Measurements from ENCODE around the gene EFNB1.

EFNB1 gene

GRCh38 chrX:68824565-68825125, 4.2 kb upstream of the EFNB1 start:
- CTCF ChIA-PET: interaction anchor here (1.5 kb wide), 1 partner anchor 563 kb away, joined by 3 read pairs; no protein-coding TSS in a partner anchor
- DNase-seq (ENCODE audit: extremely low spot score): no peak
- TF ChIP-seq HDGF (IDR thresholded peaks at IDR 0.05; ENCODE audit: borderline replicate concordance) (no peak), LEF1 (IDR thresholded peaks at IDR 0.05; ENCODE audit: borderline replicate concordance) (no peak), FOXK2 (IDR thresholded peaks at IDR 0.05) (no peak), FOXA1 (IDR thresholded peaks at IDR 0.05) (no peak), SP1 (IDR thresholded peaks at IDR 0.05) (no peak), ARNT (IDR thresholded peaks at IDR 0.05) (no peak), NFRKB (IDR thresholded peaks at IDR 0.05) (no peak), FOXM1 (IDR thresholded peaks at IDR 0.05; ENCODE audit: borderline replicate concordance) (no peak), TARDBP (IDR thresholded peaks at IDR 0.05) (no peak), L3MBTL2 (conservative IDR thresholded peaks at IDR 0.05) (no peak), ZNF384 (IDR thresholded peaks at IDR 0.05) (no peak)
- POLR2A ChIA-PET: no interaction called here

DNA sequence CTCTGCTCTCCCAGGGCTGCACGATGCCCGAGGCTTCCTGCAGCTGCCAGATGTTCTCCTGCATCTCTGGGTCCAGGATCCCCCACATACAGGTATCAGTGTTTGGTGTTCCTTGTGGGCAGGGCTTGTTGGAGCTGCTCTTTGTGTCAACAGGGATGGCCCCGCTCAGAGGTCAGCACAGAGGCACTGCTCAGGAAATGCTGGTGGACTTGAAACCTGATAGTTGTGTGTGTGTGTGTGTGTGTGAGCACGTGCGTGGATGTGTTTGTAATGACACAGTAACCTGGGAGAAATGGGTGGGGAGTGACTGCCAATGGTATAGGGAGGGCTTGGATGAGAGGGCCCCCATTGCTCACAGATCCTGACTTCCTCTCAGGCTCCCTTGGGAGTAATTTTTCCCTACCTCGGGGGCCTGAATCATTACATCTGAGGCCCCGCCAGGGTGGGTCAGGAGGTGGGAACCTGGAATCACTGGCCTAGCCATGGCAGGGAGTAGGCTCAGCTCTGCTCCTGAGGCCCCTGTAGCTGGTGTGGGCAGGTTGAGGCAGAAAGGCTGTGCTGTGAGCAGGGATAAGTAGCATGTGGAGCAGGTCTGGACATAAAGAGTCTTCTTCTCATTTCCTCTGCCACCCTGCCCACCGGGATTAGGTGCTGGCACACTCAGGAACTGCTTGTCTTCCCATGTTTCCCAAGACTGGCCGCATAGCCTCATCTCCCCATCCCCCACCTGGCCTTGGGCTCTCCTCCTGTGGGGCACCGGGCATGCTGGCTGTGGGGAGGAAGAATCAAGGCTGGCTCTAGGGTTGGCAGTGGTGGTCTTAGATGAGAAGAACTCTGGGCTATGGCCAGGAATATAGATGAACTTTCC, 2.5 kb upstream of the EFNB1 start:
- TF ChIP-seq SP1 (IDR thresholded peaks at IDR 0.05) (no peak), FOXK2 (IDR thresholded peaks at IDR 0.05) (no peak), LEF1 (IDR thresholded peaks at IDR 0.05; ENCODE audit: borderline replicate concordance) (no peak), HDGF (IDR thresholded peaks at IDR 0.05; ENCODE audit: borderline replicate concordance) (no peak), NFRKB (IDR thresholded peaks at IDR 0.05) (no peak), BHLHE40 (IDR thresholded peaks at IDR 0.05; ENCODE audit: borderline replicate concordance) (no peak), ELF4 (IDR thresholded peaks at IDR 0.05) (no peak), ZNF384 (IDR thresholded peaks at IDR 0.05) (no peak), TARDBP (IDR thresholded peaks at IDR 0.05) (no peak), CTBP1 (IDR thresholded peaks at IDR 0.05; ENCODE audit: borderline replicate concordance) (no peak), FOXA1 (IDR thresholded peaks at IDR 0.05) (no peak), FOXM1 (IDR thresholded peaks at IDR 0.05; ENCODE audit: borderline replicate concordance) (no peak), L3MBTL2 (conservative IDR thresholded peaks at IDR 0.05) (no peak), SUZ12 (IDR thresholded peaks at IDR 0.05) (no peak), ARNT (IDR thresholded peaks at IDR 0.05) (no peak)
- TF ChIP-seq, protein P1, sequence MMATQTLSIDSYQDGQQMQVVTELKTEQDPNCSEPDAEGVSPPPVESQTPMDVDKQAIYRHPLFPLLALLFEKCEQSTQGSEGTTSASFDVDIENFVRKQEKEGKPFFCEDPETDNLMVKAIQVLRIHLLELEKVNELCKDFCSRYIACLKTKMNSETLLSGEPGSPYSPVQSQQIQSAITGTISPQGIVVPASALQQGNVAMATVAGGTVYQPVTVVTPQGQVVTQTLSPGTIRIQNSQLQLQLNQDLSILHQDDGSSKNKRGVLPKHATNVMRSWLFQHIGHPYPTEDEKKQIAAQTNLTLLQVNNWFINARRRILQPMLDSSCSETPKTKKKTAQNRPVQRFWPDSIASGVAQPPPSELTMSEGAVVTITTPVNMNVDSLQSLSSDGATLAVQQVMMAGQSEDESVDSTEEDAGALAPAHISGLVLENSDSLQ (IDR thresholded peaks at IDR 0.05): no peak
- POLR2A ChIA-PET: no interaction called here
- DNase-seq (ENCODE audit: extremely low spot score): no peak
- CTCF ChIA-PET: interaction anchor here (0.7 to 3.2 kb wide), 7 partner anchors 16 to 561 kb away, joined by 3 to 16 read pairs (median 4); no protein-coding TSS in a partner anchor

DNA sequence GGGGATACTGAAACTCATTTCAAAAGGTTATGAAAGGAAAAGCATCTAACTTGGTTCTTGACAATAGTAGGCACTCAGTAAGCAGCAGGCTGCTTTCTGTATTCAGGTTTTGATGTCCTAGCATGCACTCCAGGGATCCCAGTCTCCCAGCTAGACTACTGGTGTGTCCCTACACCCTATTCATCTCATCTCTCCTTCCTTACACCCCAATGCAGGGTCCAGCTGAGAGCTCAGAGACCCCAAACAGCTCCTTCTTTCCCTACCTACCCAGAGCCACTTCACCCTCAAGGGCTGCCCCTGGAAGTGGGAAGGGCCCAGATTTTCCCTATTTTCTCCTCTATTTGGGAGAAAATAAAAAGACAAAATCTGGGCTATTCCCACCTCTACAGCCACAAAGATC, 1.6 kb upstream of the EFNB1 start:
- ChIA-PET POLR2A (interaction anchor here (1.9 to 3.3 kb wide), 8 partner anchors 91 to 560 kb away, joined by 6 to 26 read pairs (median 10); no protein-coding TSS in a partner anchor), CTCF (interaction anchor here (0.5 to 3.2 kb wide), 47 partner anchors 11 to 636 kb away, joined by 3 to 54 read pairs (median 4); no protein-coding TSS in a partner anchor)
- DNase-seq (ENCODE audit: extremely low spot score): no peak
- TF ChIP-seq TARDBP (IDR thresholded peaks at IDR 0.05) (no peak), FOXA1 (IDR thresholded peaks at IDR 0.05) (no peak), FOXM1 (IDR thresholded peaks at IDR 0.05; ENCODE audit: borderline replicate concordance) (no peak), SP1 (IDR thresholded peaks at IDR 0.05) (no peak), L3MBTL2 (conservative IDR thresholded peaks at IDR 0.05) (no peak), CTBP1 (IDR thresholded peaks at IDR 0.05; ENCODE audit: borderline replicate concordance) (no peak), NFRKB (IDR thresholded peaks at IDR 0.05) (no peak), ZNF384 (IDR thresholded peaks at IDR 0.05) (no peak), HDGF (IDR thresholded peaks at IDR 0.05; ENCODE audit: borderline replicate concordance) (no peak), BHLHE40 (IDR thresholded peaks at IDR 0.05; ENCODE audit: borderline replicate concordance) (no peak), LEF1 (IDR thresholded peaks at IDR 0.05; ENCODE audit: borderline replicate concordance) (no peak), FOXK2 (IDR thresholded peaks at IDR 0.05) (no peak), SUZ12 (IDR thresholded peaks at IDR 0.05) (no peak), ELF4 (IDR thresholded peaks at IDR 0.05) (no peak), ARNT (IDR thresholded peaks at IDR 0.05) (no peak)
- TF ChIP-seq, protein P1 (IDR thresholded peaks at IDR 0.05): no peak

- TF ChIP-seq LEF1 (IDR thresholded peaks at IDR 0.05; ENCODE audit: borderline replicate concordance) (no peak), BHLHE40 (IDR thresholded peaks at IDR 0.05; ENCODE audit: borderline replicate concordance) (no peak), CTBP1 (IDR thresholded peaks at IDR 0.05; ENCODE audit: borderline replicate concordance) (no peak), ZNF384 (IDR thresholded peaks at IDR 0.05) (no peak), FOXA1 (IDR thresholded peaks at IDR 0.05) (no peak), FOXK2 (IDR thresholded peaks at IDR 0.05) (no peak), SUZ12 (IDR thresholded peaks at IDR 0.05) (no peak), FOXM1 (IDR thresholded peaks at IDR 0.05; ENCODE audit: borderline replicate concordance) (no peak), SP1 (IDR thresholded peaks at IDR 0.05) (no peak), ARNT (IDR thresholded peaks at IDR 0.05) (no peak), ELF4 (IDR thresholded peaks at IDR 0.05) (no peak), NFRKB (IDR thresholded peaks at IDR 0.05) (no peak), L3MBTL2 (conservative IDR thresholded peaks at IDR 0.05) (no peak; the same call in 1 of the 2 replicates)
- TF ChIP-seq, protein P1 (IDR thresholded peaks at IDR 0.05): no peak
- ChIA-PET CTCF (interaction anchor here (0.5 to 3.2 kb wide), 64 partner anchors 9 to 637 kb away, joined by 3 to 54 read pairs (median 4); no protein-coding TSS in a partner anchor), POLR2A (interaction anchor here (0.7 to 3.3 kb wide), 38 partner anchors 9 to 563 kb away, joined by 3 to 26 read pairs (median 4); partner anchors contain the start of gene PJA1)
- peak; percentile 80 for DNase-seq (ENCODE audit: extremely low spot score)
Measured at GRCh38 chrX:68827848-68828624, 785 bp upstream of the EFNB1 start.

Measured in HEK293T (cell line).